IPS-NIHi11 (cell line): ENCODE measurements around the gene PYROXD2.

ENCODE experiments used
- DNase-seq: peaks from one replicate; pipeline ENCODE4 v3.0.0; 2012; ENCODE audit warnings: mixed read lengths, low spot score

The PYROXD2 gene

DNA sequence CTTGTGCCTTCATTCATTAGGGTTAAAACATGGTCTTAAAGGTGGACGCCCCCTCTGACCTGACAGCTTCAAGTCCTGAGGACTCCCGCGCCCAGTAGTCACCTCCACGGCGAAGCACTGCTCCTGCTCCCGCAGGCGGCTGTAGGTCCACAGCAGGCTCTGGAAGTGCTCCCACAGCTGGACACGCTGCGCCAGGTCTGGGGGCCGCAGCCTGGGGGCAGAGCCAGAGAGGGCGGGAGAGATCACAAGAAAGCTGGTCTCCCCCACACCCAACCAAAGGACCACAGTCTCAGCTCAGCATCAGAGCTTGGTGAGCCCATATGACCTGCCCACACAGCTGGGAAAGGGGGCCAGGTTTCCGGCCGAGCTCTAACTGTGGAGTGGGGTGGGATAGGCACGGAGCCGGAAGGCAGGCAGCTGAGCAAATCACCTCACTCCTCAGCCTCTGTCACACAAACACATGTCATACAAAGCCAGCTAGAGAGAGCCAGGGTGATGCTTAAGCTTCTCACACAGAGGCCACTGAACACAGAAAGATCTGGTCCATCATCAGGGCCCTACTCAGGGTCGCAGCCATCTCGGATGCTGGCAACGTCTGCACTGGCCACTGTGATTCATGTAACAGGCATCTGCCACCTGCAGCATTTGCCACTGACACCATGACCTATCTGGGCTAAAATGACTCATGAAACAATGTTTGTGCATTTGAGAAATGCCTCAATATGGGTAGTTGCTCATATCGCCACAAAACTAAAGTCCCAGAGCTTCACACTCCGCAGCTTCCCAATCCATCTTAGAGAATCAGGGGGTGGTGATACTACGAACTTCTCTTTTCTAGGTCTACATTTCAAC, 19.1 kb upstream of the PYROXD2 start:
- DNase-seq = no peak

DNA sequence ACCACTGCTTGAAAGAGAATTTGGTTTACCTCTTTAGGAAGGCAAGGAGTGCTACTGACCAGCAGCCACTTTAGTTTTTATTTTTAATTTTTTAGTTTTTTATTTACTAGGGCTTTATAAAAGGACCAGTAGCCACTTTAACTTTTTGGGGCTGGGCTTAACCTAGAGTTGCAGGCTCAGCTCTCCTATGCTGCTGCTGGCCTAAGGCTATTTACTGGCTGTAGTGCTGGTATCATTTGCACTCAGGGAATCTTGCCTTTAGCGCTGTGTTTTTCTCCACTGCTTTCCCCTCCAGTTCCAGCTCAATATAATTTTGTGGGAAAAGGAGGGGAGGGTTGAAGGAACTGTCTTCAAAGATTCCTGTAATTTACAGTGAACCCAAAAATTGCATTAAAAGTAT, 18.4 kb upstream of the PYROXD2 start:
- no peak for DNase-seq

DNA sequence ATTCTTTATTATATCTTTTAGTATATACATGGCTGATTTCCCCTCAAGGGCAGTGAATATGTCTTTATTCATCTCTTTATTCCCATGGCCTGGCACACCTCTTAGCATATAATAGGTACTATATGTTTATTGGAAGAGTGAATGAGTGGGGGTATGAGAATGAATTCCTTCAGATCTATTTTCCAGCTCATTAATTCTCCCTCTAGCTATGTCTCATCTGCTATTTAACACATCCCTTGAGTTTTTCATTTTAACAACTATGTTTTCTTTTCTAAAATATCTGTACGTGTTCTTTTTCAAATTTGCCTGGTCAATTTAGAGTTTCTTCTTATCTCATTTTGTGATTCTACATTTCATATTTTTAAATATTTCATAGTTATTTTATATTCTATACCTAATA, 17.3 kb upstream of the PYROXD2 start:
- no peak for DNase-seq

DNA sequence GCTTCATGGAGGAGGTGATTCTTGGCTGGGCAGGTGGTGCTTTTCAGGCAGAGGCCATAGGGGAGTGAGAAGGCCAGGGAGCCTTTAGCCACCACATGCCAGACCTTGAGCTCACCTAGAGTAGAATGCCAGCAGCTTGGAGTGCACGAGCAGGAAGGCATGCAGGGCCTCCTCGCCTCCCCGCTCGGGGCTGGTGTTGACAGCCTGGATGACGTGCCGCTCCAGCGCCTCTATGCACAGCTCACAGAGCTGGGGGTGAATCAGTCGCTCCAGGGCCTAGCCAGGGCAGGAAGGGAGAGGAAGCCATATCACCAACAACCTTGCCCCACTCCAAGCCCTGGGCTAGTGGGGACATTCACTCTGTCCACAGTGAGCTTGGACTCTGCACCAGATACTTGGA, 16.0 kb upstream of the PYROXD2 start:
- no peak for DNase-seq

DNA sequence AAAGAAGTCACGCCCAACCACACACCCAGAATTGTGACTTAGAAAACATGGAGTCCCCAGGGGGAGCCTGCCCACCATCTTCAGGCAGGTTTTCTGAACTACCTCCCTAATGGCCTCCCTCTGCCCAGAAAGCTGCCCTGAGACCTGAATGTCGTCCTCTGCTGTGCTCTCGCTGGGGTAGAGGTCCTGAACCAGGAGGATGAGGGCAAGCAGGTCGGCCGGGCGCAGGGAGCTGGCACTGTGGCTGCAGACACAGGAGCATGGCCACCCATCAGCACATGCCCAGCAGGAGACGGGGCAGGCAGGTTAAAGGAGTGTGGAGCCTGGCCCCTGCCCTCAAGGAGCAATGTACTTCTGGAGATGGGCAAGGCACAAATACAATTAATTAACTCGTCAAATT, 15.4 kb upstream of the PYROXD2 start:
- no peak for DNase-seq

DNA sequence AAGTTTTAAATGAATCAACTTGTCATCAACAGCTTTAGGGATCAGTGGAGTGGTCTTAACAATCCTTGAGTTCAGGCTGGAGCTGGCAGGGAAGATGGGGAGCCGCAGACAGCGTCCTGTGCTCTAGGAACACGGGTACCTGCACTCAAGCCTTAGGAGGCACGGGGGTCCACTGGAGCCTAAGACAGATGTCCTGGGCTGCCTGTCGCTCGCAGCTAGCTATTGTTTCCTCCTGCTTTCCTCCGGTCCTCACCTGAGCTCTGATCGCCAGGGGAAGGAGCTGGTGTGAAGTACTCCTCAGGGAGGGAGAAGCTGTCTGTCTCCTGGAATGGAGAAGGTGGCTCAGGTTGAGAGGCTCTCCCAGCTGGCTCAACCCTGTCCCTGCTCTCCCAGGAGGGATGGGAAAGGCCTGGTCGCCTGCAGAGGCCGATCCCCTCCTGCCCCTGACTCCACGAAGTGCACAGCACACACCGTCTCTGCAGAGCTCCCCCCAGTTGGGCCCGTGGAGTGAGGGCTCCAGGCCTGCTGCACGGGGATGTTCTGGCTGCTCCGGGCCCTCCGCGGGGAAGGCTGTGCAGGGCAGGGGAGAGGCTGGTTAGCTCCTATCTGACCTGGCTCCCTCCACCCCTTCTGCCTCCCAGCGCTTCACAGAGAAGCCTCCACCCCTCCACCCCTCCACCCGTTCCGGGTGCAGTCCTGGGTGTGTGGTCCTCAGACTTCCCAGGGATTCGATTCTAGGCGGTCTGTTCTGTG, 14.5 kb upstream of the PYROXD2 start:
- no peak for DNase-seq

DNA sequence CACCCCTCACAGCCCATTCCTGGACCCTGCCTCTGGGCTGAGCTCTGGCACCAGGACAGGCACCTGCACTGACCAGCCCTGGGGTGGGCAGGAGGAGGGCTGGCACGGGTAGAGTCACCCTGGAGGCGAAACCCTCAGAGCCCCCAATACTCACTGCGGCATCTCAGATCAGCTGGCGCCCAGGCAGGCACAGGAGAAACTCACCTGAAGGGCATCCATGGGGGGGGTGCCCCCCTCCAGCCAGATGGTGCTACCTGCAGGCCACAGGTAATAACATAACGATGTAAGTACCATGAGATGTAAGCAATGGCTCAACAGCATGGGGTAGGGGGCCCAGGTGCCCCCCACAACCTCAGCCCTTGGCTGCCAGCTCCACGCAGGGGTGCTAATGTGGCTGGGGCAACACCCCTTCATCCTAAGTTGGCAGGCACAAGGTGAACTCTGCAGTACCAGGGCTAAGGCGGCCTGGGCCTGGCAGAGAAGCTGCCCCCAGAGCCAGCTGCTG, 12.1 kb upstream of the PYROXD2 start:
- no peak for DNase-seq

DNA sequence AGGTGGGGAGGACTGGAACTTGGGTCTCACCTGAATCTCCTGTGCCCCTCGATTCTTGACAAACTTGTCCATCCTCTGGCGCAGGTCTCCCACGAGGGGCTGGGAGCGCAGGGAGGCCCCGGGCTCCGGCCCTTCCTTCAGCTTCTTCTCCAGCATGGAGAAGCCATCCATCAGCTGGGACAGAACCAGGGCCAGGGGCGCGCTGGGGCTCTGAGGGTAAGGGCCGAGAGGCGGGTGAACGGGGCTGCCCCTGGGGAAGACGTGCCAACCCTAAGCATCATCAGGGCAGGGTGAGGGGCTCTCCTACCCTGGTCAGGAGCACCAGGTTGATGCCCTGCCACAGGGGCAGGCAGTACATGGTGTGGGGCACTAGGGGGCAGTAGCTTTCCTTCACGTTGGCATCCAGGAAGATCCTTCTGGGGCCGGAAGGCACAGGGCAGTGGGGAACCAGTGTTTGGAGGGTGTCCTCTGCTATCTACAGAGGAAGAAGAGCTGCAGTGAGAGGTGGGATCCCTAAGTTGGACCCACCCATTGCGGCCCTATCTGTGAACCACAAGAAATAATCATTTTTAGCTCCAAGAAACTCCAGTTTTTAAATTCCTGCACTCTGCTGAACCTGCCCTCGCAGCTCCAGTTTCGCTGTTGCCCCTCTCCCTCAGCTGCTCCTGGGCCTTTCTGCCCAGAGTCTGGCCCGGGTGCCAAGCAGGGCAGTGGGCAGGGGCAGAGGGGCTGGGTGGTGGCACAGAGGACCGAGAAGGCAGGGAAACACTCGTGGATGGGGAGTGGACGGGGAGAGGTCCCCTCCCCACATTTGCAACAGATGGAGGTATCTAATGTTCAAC, 10.8 kb upstream of the PYROXD2 start:
- peak; percentile 89 for DNase-seq

DNA sequence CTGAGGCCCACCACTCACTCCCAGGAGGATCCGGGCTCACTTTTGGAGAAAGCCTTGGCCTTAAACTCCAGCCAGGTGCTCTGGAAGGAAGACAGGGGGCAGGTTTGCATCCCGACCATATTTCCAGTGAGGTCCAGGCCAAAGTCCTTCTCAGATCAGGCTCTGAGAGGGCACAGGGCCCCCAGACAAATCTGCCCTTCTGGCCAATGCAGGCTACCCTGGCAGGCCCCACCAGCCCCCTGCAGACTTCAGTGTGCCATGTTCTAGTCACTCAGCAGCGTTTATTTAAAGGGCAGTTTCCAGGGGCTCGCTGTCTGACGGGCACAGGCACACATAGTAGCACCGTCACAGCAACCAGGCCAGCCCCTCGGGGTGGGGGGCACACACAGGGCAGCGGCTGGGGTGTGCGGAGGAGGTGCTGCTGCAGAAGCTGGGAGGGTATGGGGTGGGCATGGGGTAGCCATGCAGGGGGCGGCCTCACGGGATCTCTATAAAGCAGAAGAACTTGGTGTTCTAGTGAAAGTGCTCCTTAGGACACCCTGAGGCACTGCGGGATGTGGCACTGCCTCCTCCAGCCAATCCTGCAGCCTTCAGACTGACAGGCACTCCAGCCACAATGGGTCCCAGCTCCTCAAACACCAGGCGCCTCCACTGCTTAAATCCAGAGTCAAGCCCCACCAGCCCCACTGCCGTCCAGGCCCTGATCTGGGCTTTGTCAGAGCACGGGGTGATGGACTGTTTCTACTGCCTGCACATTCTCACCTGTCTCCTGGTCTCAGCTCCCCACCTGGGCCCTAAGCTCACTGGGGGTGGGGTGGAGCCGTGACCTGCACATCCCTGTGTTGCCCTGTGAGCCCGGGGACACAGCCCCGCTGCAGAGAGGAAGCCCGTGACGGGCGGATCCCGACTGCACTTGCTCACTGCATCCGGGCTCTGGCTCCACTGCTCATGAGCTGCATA, 9.6 kb upstream of the PYROXD2 start:
- DNase-seq = no peak

DNA sequence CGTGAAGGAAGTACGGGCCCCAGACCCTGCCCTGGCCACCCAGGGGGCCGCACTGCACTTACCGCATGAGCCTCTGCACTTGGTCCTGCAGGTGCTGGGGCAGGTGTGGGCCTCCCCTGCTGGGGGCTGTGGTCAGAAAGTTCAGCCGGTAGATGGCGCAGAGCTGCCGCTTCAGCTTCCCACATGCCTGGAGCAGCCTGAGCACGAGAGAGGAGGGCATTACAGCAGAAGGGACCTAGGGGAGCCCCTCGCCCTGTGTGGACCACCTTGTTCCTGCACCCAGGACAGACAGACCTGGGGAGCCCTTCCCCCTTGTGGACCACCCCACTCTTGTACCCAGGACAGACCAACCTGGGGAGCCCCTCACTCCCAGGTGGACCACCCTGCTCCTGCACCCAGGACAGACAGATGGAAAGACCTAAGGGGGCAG, 8.7 kb upstream of the PYROXD2 start:
- DNase-seq = peak; percentile 69

DNA sequence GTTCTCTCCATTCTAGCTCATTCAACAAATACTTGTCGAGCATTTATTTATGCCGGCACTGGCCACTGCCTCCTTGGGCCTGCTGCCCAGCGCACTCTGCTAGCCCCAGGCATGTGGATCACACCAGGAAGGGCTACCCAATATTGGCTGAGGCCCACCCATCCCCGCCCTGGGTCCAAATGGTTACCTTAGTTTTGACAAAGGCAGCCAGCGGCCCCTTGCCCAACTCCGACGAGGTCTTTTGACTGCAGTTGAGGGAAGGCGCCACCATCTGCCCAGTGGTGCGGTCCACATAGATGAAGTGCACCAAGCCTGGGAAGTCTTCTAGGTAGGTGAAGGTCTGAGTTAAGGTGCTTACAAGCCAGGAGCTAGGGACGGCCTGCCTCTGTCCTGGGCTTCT, 7.2 kb upstream of the PYROXD2 start:
- no peak for DNase-seq

DNA sequence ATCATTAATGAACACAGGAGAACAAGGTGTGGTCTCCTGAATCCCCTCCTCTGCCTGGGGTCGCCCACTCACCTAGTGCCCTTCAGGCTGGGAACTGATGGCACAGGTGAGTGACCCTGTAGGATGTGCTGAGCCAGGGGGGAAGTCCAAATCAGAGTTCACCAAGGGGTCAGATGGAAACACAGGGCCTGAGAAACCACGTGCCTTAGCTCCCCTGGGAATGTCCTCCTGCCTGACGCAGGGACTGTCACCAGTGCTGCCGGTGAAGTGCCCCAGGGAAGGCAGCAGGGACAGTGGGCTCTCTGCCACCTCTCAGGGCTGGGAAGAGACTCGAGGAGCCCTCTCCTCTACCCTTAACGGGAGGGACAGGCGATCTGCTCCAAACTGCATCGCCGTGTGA, 5.8 kb upstream of the PYROXD2 start:
- DNase-seq = no peak

DNA sequence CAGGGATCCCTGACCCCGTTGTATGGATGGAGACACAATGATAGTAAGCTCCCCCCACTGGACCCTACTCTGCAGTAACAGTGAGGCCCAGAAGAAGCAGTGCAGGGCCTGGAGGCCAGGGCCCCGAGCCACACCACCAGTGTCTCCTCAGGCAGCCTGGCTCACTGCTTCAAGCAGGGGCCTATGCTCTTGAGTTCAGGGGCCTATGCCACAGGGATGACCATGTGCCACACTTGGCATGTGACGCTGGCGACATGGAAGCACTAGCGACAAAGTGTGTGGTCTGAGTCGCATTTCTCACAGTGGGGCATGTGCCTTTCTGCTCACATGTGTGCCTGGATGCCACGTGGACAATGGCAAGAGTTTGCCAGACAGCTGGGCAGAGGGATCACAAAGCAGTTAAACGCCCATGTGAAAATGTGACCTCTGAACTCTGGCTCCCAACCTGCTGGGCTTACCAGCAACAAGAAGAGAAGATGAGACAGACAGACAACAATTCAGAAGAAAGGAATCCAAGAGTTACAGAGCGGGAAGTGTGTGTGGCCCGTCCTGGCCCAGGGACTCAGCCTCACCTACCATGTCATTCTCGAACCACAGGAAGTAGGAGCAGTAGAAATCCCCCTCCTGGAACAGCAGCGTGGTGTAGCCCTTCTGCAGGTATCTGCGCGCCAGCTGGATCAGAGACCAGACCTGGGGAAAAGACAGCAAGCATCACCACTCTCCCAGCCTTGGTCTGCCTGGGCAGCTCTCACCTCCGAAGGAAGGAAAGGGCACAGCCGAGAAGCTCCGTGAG, 4.7 kb upstream of the PYROXD2 start:
- no peak for DNase-seq

DNA sequence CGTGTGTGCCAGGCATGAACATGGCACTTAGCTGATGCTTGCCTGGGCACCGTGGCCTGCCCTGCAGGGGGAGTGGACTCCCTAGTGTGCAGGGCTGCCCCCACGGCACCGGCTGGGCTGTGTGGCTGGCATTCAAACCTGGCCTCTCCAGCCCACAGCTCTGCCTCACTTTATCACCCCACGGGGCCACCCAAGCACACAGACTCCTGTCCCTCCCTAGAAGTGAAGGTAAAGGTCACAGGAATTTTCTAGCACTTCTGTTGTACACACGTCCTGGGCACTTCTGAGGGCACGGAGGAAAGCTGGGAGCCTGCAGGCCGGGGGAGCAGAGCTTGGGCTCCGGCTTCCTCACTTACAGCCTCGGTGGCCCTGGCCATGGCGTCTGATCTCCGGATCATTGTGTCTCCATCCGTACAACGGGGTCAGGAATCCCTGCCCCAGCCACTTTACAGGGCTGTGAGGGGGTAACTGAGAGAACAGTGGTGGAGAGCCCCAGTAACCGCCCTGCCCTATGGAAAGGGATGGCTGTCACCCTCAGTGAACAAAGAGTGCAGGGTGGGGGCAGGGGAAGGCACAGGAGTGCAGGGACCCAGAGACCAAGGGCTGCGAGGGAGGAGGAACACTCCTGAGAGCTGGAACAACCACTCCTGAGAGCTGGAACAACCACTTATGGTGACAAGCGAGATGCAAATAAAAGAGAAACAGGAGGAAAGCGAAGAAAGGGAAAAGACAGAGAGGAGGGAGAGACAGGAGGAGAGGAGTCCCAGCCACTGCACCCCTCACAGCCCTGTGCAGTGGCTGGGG, 3.9 kb upstream of the PYROXD2 start:
- DNase-seq = no peak

DNA sequence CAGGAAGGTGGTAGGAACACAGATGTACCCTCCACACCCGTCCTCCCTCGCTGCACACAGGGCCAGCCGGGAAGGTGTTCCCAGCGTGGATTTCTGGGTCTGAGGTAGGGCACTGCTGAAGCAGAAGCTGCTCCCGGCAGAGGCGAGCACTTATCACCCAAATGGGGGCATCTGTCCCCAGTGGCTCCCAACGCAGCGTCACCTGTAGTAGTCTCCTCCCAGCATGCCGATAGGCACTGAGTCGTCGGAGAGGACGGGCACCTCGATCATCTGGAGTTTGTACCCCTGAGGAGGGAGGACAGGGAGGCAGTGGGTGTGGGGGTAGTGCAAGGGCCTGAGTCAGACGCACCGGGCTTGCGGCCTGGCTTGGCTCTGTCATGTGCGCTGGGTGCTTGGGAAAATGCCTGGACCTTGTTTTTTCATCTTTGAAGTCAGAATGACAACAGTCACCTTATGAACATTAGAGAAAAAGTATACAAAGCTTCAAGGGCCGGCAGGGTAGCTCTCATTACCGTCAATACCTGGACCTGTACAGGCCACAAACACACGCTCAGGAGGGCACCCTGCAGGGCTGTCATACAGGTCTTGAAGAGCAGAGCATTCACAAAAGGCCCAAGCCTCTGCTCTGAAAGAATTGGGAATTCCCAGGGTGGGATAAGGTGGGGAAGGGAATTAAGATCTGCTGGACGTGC, 3.1 kb upstream of the PYROXD2 start:
- no peak for DNase-seq

DNA sequence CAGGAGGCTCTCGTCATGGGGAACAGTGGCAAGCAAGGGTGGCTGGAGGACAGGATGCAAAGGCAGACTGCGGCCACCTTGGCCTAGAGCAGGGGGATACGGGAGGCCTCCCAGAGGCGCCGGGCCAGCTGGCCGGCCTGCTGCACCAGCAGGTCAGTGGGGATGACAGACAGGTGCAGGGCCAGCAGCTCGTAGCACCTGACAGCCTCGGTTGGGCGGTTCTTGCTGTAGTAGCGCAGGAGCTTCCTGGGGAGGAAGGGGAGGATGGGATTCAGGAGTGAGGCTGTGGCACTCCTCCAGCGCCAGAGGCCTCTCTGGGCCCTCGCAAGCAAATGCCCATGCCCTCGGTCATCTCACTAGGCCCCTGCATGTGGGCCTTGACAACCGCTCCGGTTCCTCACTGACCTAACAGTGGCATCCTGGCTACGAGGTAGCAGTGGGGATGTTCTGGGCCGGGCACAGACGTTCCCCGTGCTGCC, 2.5 kb upstream of the PYROXD2 start:
- no peak for DNase-seq

DNA sequence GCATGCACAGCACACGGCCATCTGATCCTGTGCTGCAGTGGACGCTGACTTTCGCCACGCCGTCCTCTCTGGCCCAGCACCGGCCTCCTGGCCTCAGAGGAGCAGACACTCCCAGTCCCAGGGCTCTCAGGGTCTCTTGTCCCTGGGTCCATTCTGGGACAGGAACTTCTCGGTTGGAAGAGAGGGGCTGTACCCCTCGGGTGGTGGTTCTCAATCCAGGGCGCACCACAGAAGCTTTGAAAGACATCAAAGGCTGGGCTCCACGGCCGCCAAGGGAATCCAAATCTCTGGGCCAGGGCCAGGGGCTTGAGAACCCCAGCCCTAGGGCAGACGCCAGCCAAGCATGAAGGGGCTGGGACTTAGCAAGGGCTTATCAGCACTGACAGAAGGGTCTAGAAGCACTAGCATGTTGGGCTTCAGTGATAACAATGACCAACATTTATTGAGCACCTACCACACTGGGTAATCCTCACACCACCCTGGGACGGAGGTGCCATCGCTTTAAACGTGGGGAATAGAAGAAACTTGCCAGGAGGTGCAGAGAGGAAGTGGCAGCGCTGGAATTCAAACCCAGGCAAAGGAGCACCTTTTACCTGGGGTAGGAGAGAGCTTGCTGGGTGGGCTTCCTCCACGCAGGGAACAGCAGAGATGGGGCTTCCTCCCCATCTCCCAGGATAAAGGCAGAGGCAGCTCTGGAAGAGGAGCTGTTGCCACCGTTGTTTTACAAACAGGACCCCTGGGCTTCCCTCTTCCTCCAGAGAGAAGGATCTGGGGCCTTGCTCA, 1.8 kb upstream of the PYROXD2 start:
- no peak for DNase-seq

DNA sequence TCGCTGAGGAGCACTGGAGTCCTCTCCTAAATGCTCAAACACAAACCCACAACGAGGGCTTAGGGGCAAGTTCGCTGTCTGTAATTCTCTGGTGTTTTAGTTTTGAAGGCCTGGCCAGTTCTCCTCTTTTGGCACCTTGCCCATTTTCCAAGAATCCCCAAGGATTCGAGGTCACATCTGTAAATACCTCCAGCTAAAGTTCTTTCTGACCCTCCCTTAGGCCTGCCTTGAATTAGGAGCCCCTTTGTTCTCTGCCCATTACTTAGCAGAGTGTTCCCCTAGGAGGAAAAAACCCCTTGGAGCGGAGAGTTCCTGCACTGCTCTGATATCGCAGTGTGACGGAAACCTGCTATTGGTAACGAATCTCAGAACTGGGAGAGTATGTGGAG, 743 bp upstream of the PYROXD2 start:
- no peak for DNase-seq
